ENCODE results near the gene ABCA6.

- TF ChIP-seq TCF7 (IDR thresholded peaks at IDR 0.05; ENCODE audit: borderline replicate concordance) (no peak), CHD1 (IDR thresholded peaks at IDR 0.05; ENCODE audit: low read depth, low read length) (no peak), YY1 (IDR thresholded peaks at IDR 0.05; ENCODE audit: low read depth, low read length) (no peak), SUZ12 (IDR thresholded peaks at IDR 0.05; ENCODE audit: unreplicated experiment) (no peak), SIX5 (IDR thresholded peaks at IDR 0.05; ENCODE audit: low read depth, low read length, severe bottlenecking) (no peak), RFX5 (IDR thresholded peaks at IDR 0.05; ENCODE audit: low read depth, low read length) (no peak), CTCF (IDR thresholded peaks at IDR 0.05 in 2 of 3, conservative IDR thresholded peaks at IDR 0.05 in 1 of 3; ENCODE audit: control insufficient read depth in 2 of 3, extremely low read depth in 1 of 3, insufficient read depth in 1 of 3, low read depth in 3 of 3, low read length in 3 of 3) (no peak), CBFB (IDR thresholded peaks at IDR 0.05; ENCODE audit: low read depth) (no peak), BRCA1 (IDR thresholded peaks at IDR 0.05; ENCODE audit: low read depth, low read length) (no peak), RAD21 (IDR thresholded peaks at IDR 0.05; ENCODE audit: insufficient read depth, low read depth, low read length) (no peak)
- TF ChIP-seq, protein P1, sequence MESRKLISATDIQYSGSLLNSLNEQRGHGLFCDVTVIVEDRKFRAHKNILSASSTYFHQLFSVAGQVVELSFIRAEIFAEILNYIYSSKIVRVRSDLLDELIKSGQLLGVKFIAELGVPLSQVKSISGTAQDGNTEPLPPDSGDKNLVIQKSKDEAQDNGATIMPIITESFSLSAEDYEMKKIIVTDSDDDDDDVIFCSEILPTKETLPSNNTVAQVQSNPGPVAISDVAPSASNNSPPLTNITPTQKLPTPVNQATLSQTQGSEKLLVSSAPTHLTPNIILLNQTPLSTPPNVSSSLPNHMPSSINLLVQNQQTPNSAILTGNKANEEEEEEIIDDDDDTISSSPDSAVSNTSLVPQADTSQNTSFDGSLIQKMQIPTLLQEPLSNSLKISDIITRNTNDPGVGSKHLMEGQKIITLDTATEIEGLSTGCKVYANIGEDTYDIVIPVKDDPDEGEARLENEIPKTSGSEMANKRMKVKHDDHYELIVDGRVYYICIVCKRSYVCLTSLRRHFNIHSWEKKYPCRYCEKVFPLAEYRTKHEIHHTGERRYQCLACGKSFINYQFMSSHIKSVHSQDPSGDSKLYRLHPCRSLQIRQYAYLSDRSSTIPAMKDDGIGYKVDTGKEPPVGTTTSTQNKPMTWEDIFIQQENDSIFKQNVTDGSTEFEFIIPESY (IDR thresholded peaks at IDR 0.05) = no peak
These were observed 76.6 kb downstream of the ABCA6 start for GRCh38 chr17:69065113-69065512.
